Pancreas (tissue), 10 donors: ENCODE data around the gene EFNB2. TPM values are rescaled to one million over a fixed set of nuclear protein-coding genes. Genes with fewer than 3 reads are reported as not detected.

Experiments
- ATAC-seq, 4 donors: fragments of 200-7000 bp; cut with Tn5 transposase; one replicate each; pipeline versions ENCODE4 v1.8.0 to v1.9.1; 2020; ENCODE audit warnings: mild to moderate bottlenecking in 4 of 4, moderate library complexity in 4 of 4
- DNase-seq, 6 donors: peaks; one replicate each; pipeline ENCODE4 v3.0.0-alpha.2; 2020
- FAIRE-seq: peaks from 2 replicates; lab custom pipeline; 2012; peaks lifted over from hg19 to GRCh38; lab: Jason Lieb, UNC
- H3K27ac ChIP-seq, 4 donors: fragments of 200-600 bp; sonication (generic); 1 replicate in 3 of 4; 2 replicates in 1 of 4; pipeline versions ENCODE4 v1.5.0 to v1.8.0; 2020
- H3K27me3 ChIP-seq, 4 donors: fragments of 200-600 bp; one replicate each; pipeline ENCODE4 v1.8.0; 2021
- H3K36me3 ChIP-seq, 3 donors: fragments of 200-600 bp; sonication (generic) in 1 of 3; one replicate each; pipeline versions ENCODE4 v1.5.0 to v1.8.0; 2020 to 2021
- H3K4me1 ChIP-seq, 3 donors: fragments of 200-600 bp; one replicate each; pipeline ENCODE4 v1.8.0; 2021
- H3K4me3 ChIP-seq, 4 donors: fragments of 200-600 bp; sonication (generic) in 2 of 4; one replicate each; pipeline versions ENCODE4 v1.5.0 to v1.8.0; 2020 to 2021
- H3K9me3 ChIP-seq, 4 donors: fragments of 200-600 bp; one replicate each; pipeline ENCODE4 v1.8.0; 2021
- WGBS, 2 donors: extraction: QIAGEN DNeasy Blood & Tissue Kit; methylation state at CpG; one replicate each; pipeline ENCODE4 v1.1.7; 2013; 5-methylcytosine and 5-hydroxymethylcytosine counted together
- intact Hi-C, 3 donors: fragments of 100-400 bp; cut with DNase I; formaldehyde crosslinking; loops; one replicate each; pipeline versions ENCODE4 v1.11.1 to v1.14.2; 2022
- polyA plus RNA-seq, 2 donors: library from polyadenylated mRNA; stranded (reverse); fragments of 200-250 nt; gene quantifications; one replicate each; pipeline ENCODE4 v1.2.3, GENCODE V29; 2013
- total RNA-seq, 6 donors: library from RNA; stranded (reverse); fragmentation: NEBNext Ultra II Directional in 4 of 6; extraction: Animal tissue kit (Norgen Biotek cat#: 25700) in 4 of 6; gene quantifications; one replicate each; pipeline versions ENCODE4 v1.2.1 to v1.2.4, GENCODE V29; 2021 to 2023
- TF ChIP-seq, protein P1 (sequence below), 4 donors: fragments of 200-600 bp; sonication (generic) in 3 of 4; IDR thresholded peaks; one replicate each; pipeline versions ENCODE4 v1.5.0 to v1.8.0; 2021; ENCODE audit warnings: antibody characterized with exemption in 4 of 4
- donor health status: healthy with polysubstance abuse.
- donor health status: DM: no; HTN: no; CAD: no; lungs with moderate emphysema.
- donor health status: DM: no; HTN: no; CAD: no.
- donor health status: control.
- donor health status: control.
- donor health status: Bipolar disorder and iron deficiency.
- donor health status: DM: yes; HTN: yes; CAD: no.
- donor health status: DM: no; HTN: no; CAD: no.
- donor health status: DM: no; HTN: no; CAD: no.
- donor health status: DM: yes; HTN: yes; CAD: no.

The EFNB2 gene
- total and polyA plus RNA-seq, 8 donors: 2.4 to 8.0 (median 3.0) TPM

DNA sequence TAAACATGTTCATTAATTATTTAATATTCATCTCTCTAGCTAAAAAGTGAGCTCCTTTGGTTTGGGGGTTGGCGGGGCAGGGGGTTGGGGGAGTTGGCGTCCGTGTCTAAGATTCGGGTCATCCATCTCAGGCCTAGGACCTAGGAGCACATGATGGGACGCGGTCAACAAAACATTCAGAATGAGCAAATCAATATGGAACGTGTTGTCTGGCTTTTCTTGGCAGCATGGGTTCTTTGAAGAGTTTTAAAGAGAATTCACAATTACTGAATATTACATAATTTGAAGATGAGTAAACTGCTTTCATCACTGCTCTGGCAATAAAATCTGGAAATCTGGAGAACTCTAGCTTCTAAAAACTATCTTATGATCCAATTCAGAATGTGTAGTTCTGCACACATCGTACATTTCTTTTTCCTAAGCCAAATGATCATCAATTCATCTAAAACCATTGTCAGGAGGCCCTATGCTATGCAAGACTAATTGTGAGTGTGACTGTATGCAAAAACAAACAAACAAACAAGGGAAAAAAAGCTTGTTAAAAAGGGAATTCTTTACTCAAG lies 37.9 kb upstream of the EFNB2 start:
- FAIRE-seq (no peak), DNase-seq (no peak), ATAC-seq (no peak)
- Histone ChIP-seq H3K27me3 (no peaks in the 10 kb centered on the region), H3K4me1 (peaks cover 0 to 9% (median 4%) of the 10 kb centered on the region in 3 donors), H3K9me3 (no peaks in the 10 kb centered on the region), H3K36me3 (no peaks in the 10 kb centered on the region), H3K27ac (no peak overlapping the region), H3K4me3 (no peak overlapping the region)
- intact Hi-C loops: no loop called here
- TF ChIP-seq, protein P1, sequence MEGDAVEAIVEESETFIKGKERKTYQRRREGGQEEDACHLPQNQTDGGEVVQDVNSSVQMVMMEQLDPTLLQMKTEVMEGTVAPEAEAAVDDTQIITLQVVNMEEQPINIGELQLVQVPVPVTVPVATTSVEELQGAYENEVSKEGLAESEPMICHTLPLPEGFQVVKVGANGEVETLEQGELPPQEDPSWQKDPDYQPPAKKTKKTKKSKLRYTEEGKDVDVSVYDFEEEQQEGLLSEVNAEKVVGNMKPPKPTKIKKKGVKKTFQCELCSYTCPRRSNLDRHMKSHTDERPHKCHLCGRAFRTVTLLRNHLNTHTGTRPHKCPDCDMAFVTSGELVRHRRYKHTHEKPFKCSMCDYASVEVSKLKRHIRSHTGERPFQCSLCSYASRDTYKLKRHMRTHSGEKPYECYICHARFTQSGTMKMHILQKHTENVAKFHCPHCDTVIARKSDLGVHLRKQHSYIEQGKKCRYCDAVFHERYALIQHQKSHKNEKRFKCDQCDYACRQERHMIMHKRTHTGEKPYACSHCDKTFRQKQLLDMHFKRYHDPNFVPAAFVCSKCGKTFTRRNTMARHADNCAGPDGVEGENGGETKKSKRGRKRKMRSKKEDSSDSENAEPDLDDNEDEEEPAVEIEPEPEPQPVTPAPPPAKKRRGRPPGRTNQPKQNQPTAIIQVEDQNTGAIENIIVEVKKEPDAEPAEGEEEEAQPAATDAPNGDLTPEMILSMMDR (IDR thresholded peaks at IDR 0.05): no peak
- 76 to 85% methylated on average over 8 of the region's 8 CpGs for WGBS, 2 donors

DNA sequence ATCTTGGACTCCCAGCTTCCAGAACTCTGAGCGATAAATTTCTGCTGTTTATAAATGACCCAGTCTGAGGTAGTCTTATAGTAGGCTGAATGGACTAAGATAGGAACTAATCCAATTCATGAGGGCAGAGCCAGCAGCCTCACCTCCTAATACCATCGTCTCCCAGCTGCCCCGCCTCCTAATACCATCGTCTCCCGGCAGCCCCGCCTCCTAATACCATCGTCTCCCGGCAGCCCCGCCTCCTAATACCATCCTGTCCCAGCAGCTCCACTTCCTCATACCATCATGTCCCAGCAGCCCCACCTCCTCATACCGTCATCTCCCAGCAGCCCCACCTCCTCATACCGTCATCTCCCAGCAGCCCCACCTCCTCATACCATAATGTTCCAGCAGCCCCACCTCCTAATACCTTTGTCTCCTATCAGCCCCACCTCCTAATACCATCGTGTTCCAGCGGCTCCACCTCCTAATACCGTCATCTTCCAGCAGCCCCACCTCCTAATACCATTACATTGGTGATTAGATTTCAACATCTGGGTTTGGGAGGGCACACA lies 34.9 kb upstream of the EFNB2 start:
- no peak for FAIRE-seq
- Histone ChIP-seq H3K4me3 (no peak overlapping the region), H3K27ac (peak overlapping the region in 2 of 4 donors; percentile 1 to 64), H3K9me3 (no peaks in the 10 kb centered on the region), H3K4me1 (peaks cover 6 to 17% (median 17%) of the 10 kb centered on the region in 3 donors), H3K27me3 (no peaks in the 10 kb centered on the region), H3K36me3 (no peaks in the 10 kb centered on the region)
- DNase-seq: peak; percentile 73 to 95 (median 83)
- 26 to 32% methylated on average over 13 to 14 of the region's 14 CpGs for WGBS, 2 donors
- peak; percentile 43 to 69 (median 52) for ATAC-seq
- TF ChIP-seq, protein P1 (IDR thresholded peaks at IDR 0.05): no peak
- intact Hi-C loops: no loop called here

DNA sequence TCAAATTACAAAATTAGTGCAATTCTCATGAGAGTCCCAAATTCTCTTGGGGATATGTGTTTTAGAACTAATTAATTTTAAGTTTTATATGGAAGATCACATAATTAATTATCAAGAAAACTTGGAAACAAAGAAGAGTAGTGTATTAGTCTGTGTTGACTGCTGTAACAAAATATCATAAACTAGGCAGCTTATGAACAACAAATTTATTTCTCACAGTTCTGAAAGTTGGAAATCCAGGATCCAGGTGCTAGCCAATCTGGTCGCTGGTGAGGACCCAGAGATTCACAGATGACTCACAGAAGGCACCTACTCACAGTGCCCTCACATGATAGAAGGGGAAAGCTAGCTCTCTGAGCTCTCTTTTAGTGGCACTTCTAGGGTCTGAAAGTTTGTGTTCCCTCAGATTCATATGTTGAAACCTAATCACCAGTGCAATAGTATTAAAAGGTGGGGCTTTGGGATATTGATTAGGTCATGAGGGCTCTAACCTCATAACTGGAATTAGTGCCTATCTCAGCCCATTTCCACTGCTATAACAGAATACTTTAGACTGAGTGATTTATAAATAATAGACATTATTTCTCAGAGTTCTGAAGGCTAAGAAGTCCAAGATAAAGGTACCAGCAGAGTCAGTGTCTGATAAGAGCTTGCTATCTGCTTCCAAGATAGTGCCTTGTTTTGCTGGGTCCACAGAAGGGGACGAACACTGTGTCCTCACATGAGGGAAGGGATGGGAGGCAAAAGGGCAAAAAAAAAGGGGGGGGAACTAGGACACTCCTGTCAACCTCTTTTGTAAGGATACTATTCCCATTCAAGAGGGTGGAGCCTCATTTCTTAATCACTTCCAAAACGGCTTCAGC lies 34.0 kb upstream of the EFNB2 start:
- Histone ChIP-seq H3K27ac (peak overlapping the region in 2 of 4 donors; percentile 1 to 64), H3K9me3 (no peaks in the 10 kb centered on the region), H3K4me3 (no peak overlapping the region), H3K27me3 (no peaks in the 10 kb centered on the region), H3K4me1 (peaks cover 12 to 26% (median 18%) of the 10 kb centered on the region in 3 donors), H3K36me3 (no peaks in the 10 kb centered on the region)
- FAIRE-seq (no peak), DNase-seq (no peak), ATAC-seq (no peak)
- TF ChIP-seq, protein P1 (IDR thresholded peaks at IDR 0.05): no peak
- WGBS, 2 donors: 54 to 74% methylated on average over 3 of the region's 3 CpGs
- intact Hi-C loops: no loop called here

DNA sequence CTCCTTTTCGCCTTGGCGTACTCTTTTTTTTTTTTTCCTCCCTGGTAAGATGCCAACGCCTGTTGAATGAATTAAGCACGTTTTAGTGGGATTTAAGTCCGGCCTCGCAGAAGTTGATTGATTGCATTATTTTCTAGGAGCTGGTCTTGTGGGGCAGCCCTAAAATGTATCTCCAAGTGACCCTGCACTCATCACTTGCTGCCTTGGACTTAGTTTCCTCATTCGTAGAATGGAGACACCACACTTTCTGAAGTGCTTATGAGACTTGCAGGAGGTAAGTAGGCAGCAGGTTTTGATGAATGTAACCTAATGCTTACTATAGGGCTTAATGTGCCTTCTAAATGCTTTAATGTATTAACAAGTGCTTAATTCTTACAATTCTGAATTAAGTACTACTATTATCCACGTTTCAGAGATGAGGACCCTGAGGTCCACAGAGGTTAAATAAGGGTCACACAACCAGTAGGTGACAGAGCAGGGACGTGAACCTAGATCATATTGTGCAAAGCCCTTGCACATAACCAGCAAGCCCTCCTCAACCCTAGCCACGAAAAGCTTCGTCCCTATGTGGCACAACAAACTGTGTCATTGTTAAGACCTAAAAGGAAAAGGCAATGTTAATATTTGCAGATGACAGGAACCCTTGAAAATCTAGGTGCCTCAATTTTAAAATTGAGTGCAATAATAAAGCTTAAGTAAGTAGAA lies 33.0 kb upstream of the EFNB2 start:
- no peaks in the 10 kb centered on the region for H3K27me3 ChIP-seq
- peak overlapping the region in 2 of 4 donors; percentile 93 for H3K27ac ChIP-seq
- intact Hi-C loops: no loop called here
- no peak for ATAC-seq
- H3K4me1 ChIP-seq: peaks cover 12 to 34% (median 18%) of the 10 kb centered on the region in 3 donors
- H3K4me3 ChIP-seq: peak overlapping the region in 3 of 4 donors; percentile 75 to 95 (median 92)
- H3K36me3 ChIP-seq: no peaks in the 10 kb centered on the region
- TF ChIP-seq, protein P1 (IDR thresholded peaks at IDR 0.05): no peak
- no peaks in the 10 kb centered on the region for H3K9me3 ChIP-seq
- FAIRE-seq: no peak
- whole genome bisulfite sequencing, 2 donors: 20 to 27% methylated on average over 11 of the region's 11 CpGs
- DNase-seq: no peak
